ENCODE measurements around the gene UQCR11.

GRCh38 chr19:1584500-1585242, 20.6 kb downstream of the UQCR11 start:
- no peak for TF ChIP-seq CTCF (conservative IDR thresholded peaks at IDR 0.05; ENCODE audit: low read length)
- no peak for TF ChIP-seq EZH2phosphoT487 (IDR thresholded peaks at IDR 0.05; ENCODE audit: borderline replicate concordance, low read depth, low read length)
